H1 (cell line): Measurements from ENCODE around the gene NDEL1. TPM values are rescaled to one million over a fixed set of nuclear protein-coding genes. Genes with fewer than 3 reads are reported as not detected.
A peak's percentile ranks its signal among the peaks of the same experiment; 100 is the strongest.

ENCODE experiments used
- CTCF ChIA-PET: fragments of 300-600 bp; sonication (Branson Sonifier 250); formaldehyde crosslinking; loops from one replicate; lab custom pipeline; 2021; ENCODE audit not compliant: partially characterized antibody; lab: Charles Lee
- POLR2A ChIA-PET: fragments of 300-600 bp; sonication (Branson Sonifier 250); formaldehyde crosslinking; loops from one replicate; lab custom pipeline; 2021; ENCODE audit warnings: inconsistent platforms; ENCODE audit not compliant: partially characterized antibody; lab: Charles Lee
- DNase-seq, 2 experiments: peaks; one replicate each; pipeline versions ENCODE4 v3.0.0 to v3.0.0-alpha.2; 2010 to 2022; ENCODE audit warnings: low spot score in 2 of 2, low read depth in 1 of 2, mixed read lengths in 1 of 2
- FAIRE-seq: peaks from 2 replicates; lab custom pipeline; 2011; peaks lifted over from hg19 to GRCh38; lab: Jason Lieb, UNC
- H2AFZ ChIP-seq: 2 replicates; pipeline ENCODE4 v1.8.1; 2012; ENCODE audit warnings: low read length, inconsistent platforms
- H2AK5ac ChIP-seq: 2 replicates; pipeline ENCODE4 v1.6.1; 2013; ENCODE audit warnings: low read depth, low read length
- H2BK120ac ChIP-seq: replicated peaks from 2 replicates; pipeline ENCODE3; 2013; ENCODE audit warnings: low read depth, low read length, inconsistent platforms
- H2BK12ac ChIP-seq: 2 replicates; pipeline ENCODE4 v1.6.1; 2013; ENCODE audit warnings: low read depth, low read length
- H2BK15ac ChIP-seq: 2 replicates; pipeline ENCODE4 v1.6.1; 2013; ENCODE audit warnings: low read length
- H2BK20ac ChIP-seq: 2 replicates; pipeline ENCODE4 v1.6.1; 2013; ENCODE audit warnings: low read length
- H2BK5ac ChIP-seq: 2 replicates; pipeline ENCODE4 v1.6.1; 2013; ENCODE audit warnings: low read depth, low read length
- H3K14ac ChIP-seq: 2 replicates; pipeline ENCODE4 v1.6.1; 2013; ENCODE audit warnings: inconsistent platforms; ENCODE audit not compliant: insufficient read length
- H3K18ac ChIP-seq: 2 replicates; pipeline ENCODE4 v1.6.1; 2013; ENCODE audit warnings: low read length; ENCODE audit errors: extremely low read depth
- H3K23ac ChIP-seq: 2 replicates; pipeline ENCODE4 v1.6.1; 2013; ENCODE audit warnings: inconsistent platforms; ENCODE audit not compliant: insufficient read length
- H3K23me2 ChIP-seq: 2 replicates; pipeline ENCODE4 v1.6.1; 2013; ENCODE audit warnings: low read depth, low read length
- H3K27ac ChIP-seq: 2 replicates; pipeline ENCODE4 v1.6.1; 2011; ENCODE audit warnings: low read depth, low read length, inconsistent platforms
- H3K27me3 ChIP-seq, 4 experiments: replicated peaks in 1 of 4; 1 replicate in 1 of 4; 2 replicates in 3 of 4; pipeline versions ENCODE4 v1.6.1 to v1.8.1; 2011 to 2013; ENCODE audit warnings: low read length in 3 of 4, mild to moderate bottlenecking in 3 of 4, inconsistent platforms in 2 of 4, mixed read lengths in 2 of 4, moderate library complexity in 1 of 4; ENCODE audit not compliant: control insufficient read depth in 3 of 4, insufficient read depth in 3 of 4; ENCODE audit errors: extremely low read depth in 1 of 4
- H3K36me3 ChIP-seq, 4 experiments: 2 replicates each; pipeline versions ENCODE4 v1.6.1 to v1.8.1; 2011 to 2013; ENCODE audit warnings: mild to moderate bottlenecking in 4 of 4, low read length in 3 of 4, moderate library complexity in 2 of 4, control low read depth in 1 of 4, inconsistent platforms in 1 of 4; ENCODE audit not compliant: insufficient read depth in 4 of 4, control insufficient read depth in 2 of 4
- H3K4ac ChIP-seq: replicated peaks from 2 replicates; pipeline ENCODE3; 2013; ENCODE audit warnings: low read length, low read depth, mixed read lengths, inconsistent platforms; ENCODE audit not compliant: insufficient read length
- H3K4me1 ChIP-seq, 4 experiments: replicated peaks in 1 of 4; 1 replicate in 1 of 4; 2 replicates in 3 of 4; pipeline versions ENCODE4 v1.6.1 to v1.8.1; 2011 to 2013; ENCODE audit warnings: low read length in 3 of 4, inconsistent platforms in 2 of 4, mixed read lengths in 1 of 4; ENCODE audit not compliant: insufficient read depth in 4 of 4, control insufficient read depth in 3 of 4
- H3K4me2 ChIP-seq, 2 experiments: 2 replicates each; pipeline versions ENCODE4 v1.6.1 to v1.8.1; 2011 to 2013; ENCODE audit warnings: low read depth in 2 of 2, low read length in 2 of 2, control low read depth in 1 of 2, inconsistent platforms in 1 of 2, mild to moderate bottlenecking in 1 of 2; ENCODE audit not compliant: insufficient read depth in 1 of 2
- H3K4me3 ChIP-seq, 4 experiments: fragments of 200-600, 300-600 bp in 1 of 4; sonication (generic), shearing (Covaris generic), sonication (Bioruptor Twin) in 1 of 4; 2 replicates each; pipeline versions ENCODE4 v1.5.1 to v1.8.1; 2011 to 2016; ENCODE audit warnings: low read length in 4 of 4, low read depth in 3 of 4, control low read depth in 2 of 4, inconsistent platforms in 2 of 4, mild to moderate bottlenecking in 2 of 4, mixed read lengths in 1 of 4, moderate library complexity in 1 of 4; ENCODE audit not compliant: insufficient read depth in 2 of 4; ENCODE audit errors: extremely low read depth in 1 of 4
- H3K56ac ChIP-seq: replicated peaks from 2 replicates; pipeline ENCODE3; 2013; ENCODE audit warnings: low read depth, mild to moderate bottlenecking, mixed read lengths, low read length, inconsistent platforms; ENCODE audit not compliant: insufficient read length
- H3K79me1 ChIP-seq: 2 replicates; pipeline ENCODE4 v1.6.1; 2013; ENCODE audit warnings: low read depth, low read length, control low read depth
- H3K79me2 ChIP-seq, 2 experiments: 2 replicates each; pipeline versions ENCODE4 v1.6.1 to v1.8.1; 2012 to 2013; ENCODE audit warnings: low read length in 2 of 2, mild to moderate bottlenecking in 2 of 2, inconsistent platforms in 1 of 2; ENCODE audit not compliant: insufficient read depth in 2 of 2, control insufficient read depth in 1 of 2
- H3K9ac ChIP-seq, 4 experiments: replicated peaks in 1 of 4; 1 replicate in 1 of 4; 2 replicates in 3 of 4; pipeline versions ENCODE4 v1.6.1 to v1.8.1; 2011 to 2013; ENCODE audit warnings: low read depth in 3 of 4, low read length in 3 of 4, control low read depth in 2 of 4, mild to moderate bottlenecking in 2 of 4, moderate library complexity in 2 of 4, inconsistent platforms in 1 of 4; ENCODE audit errors: extremely low read depth in 1 of 4
- H3K9me3 ChIP-seq, 2 experiments: 2 replicates each; pipeline versions ENCODE4 v1.6.1 to v1.8.1; 2012 to 2013; ENCODE audit warnings: mild to moderate bottlenecking in 2 of 2, moderate library complexity in 2 of 2, control low read depth in 1 of 2, inconsistent platforms in 1 of 2, low read depth in 1 of 2, low read length in 1 of 2, mixed read lengths in 1 of 2; ENCODE audit not compliant: insufficient read depth in 2 of 2
- H4K20me1 ChIP-seq, 2 experiments: replicated peaks in 1 of 2; 2 replicates each; pipeline versions ENCODE3 to v1.8.1; 2011 to 2013; ENCODE audit warnings: inconsistent platforms in 2 of 2, low read length in 2 of 2, mild to moderate bottlenecking in 1 of 2; ENCODE audit not compliant: insufficient read depth in 2 of 2, control insufficient read depth in 1 of 2
- H4K5ac ChIP-seq: 2 replicates; pipeline ENCODE4 v1.6.1; 2013; ENCODE audit warnings: low read length, low read depth, mixed read lengths, inconsistent platforms; ENCODE audit not compliant: insufficient read length
- H4K8ac ChIP-seq: 2 replicates; pipeline ENCODE4 v1.8.0; 2013; ENCODE audit warnings: mild to moderate bottlenecking, moderate library complexity, low read length, inconsistent platforms; ENCODE audit not compliant: insufficient read depth; ENCODE audit errors: extremely low read depth
- H4K91ac ChIP-seq: replicated peaks from 2 replicates; pipeline ENCODE3; 2013; ENCODE audit warnings: low read length, mixed read lengths, inconsistent platforms; ENCODE audit not compliant: insufficient read length
- BACH1 ChIP-seq: IDR thresholded peaks from 2 replicates; pipeline ENCODE4 v1.6.1; 2012; ENCODE audit warnings: low read length, improper control_type of control experiment
- MAFK ChIP-seq: IDR thresholded peaks from 2 replicates; pipeline ENCODE4 v1.6.1; 2012; ENCODE audit warnings: low read depth, mild to moderate bottlenecking, improper control_type of control experiment, low read length
- RAD21 ChIP-seq, 2 experiments: IDR thresholded peaks in 1 of 2; conservative IDR thresholded peaks in 1 of 2; 2 replicates each; pipeline ENCODE4 v1.6.1; 2011; ENCODE audit warnings: low read depth in 2 of 2, low read length in 2 of 2, improper control_type of control experiment in 1 of 2, inconsistent platforms in 1 of 2, mild to moderate bottlenecking in 1 of 2, moderate library complexity in 1 of 2
- WGBS, 2 experiments: shearing (Covaris generic) in 1 of 2; methylation state at CpG; one replicate each; pipeline versions ENCODE4 v1.1.6 to v1.1.7; 2013 to 2015; ENCODE audit warnings: low lambda C conversion rate in 2 of 2, mixed read lengths in 2 of 2, inconsistent platforms in 1 of 2, low coverage in 1 of 2, missing lambda C conversion rate in 1 of 2; ENCODE audit not compliant: insufficient replicate concordance in 2 of 2, insufficient coverage in 1 of 2, insufficient read length in 1 of 2; ENCODE audit errors: extremely low coverage in 1 of 2, missing lambda C conversion rate in 1 of 2; 5-methylcytosine and 5-hydroxymethylcytosine counted together
- polyA plus RNA-seq, 7 experiments: library from polyadenylated mRNA; depleted of rRNA in 3 of 7; stranded (reverse) in 5 of 7; unstranded in 2 of 7; fragments of >200 nt in 5 of 7; fragments of 200-250 nt in 2 of 7; gene quantifications; 1 replicate in 5 of 7; 2 replicates in 1 of 7; 4 replicates in 1 of 7; pipeline versions ENCODE4 v1.2.1 to v1.2.3, GENCODE V29; 2011 to 2013; ENCODE audit warnings: missing spikeins in 2 of 7, mixed read lengths in 2 of 7
- total RNA-seq: library from RNA; stranded (reverse); fragmentation: NEBNext Ultra II Directional; extraction: Animal tissue kit (Norgen Biotek cat#: 25700); gene quantifications from 2 replicates; pipeline ENCODE4 v1.2.1, GENCODE V29; 2021
- TF ChIP-seq, protein P1 (sequence below): IDR thresholded peaks from 2 replicates; pipeline ENCODE4 v1.6.1; 2011; ENCODE audit warnings: low read length, improper control_type of control experiment
- TF ChIP-seq, protein P2 (sequence below): IDR thresholded peaks from 2 replicates; pipeline ENCODE4 v1.6.1; 2012; ENCODE audit warnings: inconsistent platforms

The NDEL1 gene
- total and polyA plus RNA-seq, 2 of the 8 experiments (the other 6 are each of a cell fraction or from before 2014, with no cell fraction given): 31.1 to 32.9 TPM

DNA sequence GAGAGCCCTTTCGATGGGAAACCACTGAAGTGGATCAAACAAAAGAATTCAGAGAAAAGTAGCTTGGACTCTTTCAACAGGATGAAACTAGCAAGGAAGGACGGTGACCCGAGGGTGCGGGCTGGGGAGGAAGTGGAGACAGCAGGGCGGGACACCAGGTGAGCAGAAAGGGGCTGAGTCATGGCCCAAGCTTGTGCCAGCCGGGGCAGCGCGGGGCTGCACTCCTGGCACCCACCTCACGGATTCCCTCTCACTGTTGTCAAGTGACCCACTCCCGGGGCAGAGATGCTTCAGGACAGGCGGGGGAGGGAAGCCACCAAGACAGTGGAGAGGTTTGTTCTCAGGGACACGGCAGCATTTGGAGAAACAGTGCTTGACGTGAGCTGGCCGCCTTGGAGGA, 27.3 kb upstream of the NDEL1 start:
- no peak overlapping the region for H3K4ac ChIP-seq
- peak overlapping the region; percentile 72; the same call in 1 of the 2 replicates for H2BK20ac ChIP-seq
- WGBS, 2 experiments: 80% methylated on average over 14 of the region's 14 CpGs; no CpG with 5 or more reads in 1 of the 2 experiments
- H3K23ac ChIP-seq: no peak overlapping the region
- no peaks in the 10 kb centered on the region for H3K27me3 ChIP-seq
- no peaks in the 10 kb centered on the region for H3K23me2 ChIP-seq
- peak overlapping the region; percentile 72; the same call in 1 of the 2 replicates for H2BK12ac ChIP-seq
- peak overlapping the region; percentile 10 for H3K14ac ChIP-seq
- H3K9ac ChIP-seq: no peak overlapping the region
- peak overlapping the region; percentile 10 for H3K56ac ChIP-seq
- H3K79me2 ChIP-seq: no peaks in the 10 kb centered on the region
- H3K4me2 ChIP-seq: no peak overlapping the region
- H2BK120ac ChIP-seq: no peak overlapping the region
- no peak for DNase-seq
- H3K79me1 ChIP-seq: no peaks in the 10 kb centered on the region
- H2AFZ ChIP-seq: peak overlapping the region; percentile 85; the same call in 1 of the 2 replicates
- peak overlapping the region; percentile 24; the same call in 1 of the 2 replicates for H2BK5ac ChIP-seq
- H4K8ac ChIP-seq: no peak overlapping the region
- no peaks in the 10 kb centered on the region for H3K36me3 ChIP-seq
- H3K18ac ChIP-seq: peak overlapping the region; percentile 48
- peak overlapping the region; percentile 85 for H4K91ac ChIP-seq
- H3K27ac ChIP-seq: no peak overlapping the region
- H4K20me1 ChIP-seq: no peaks in the 10 kb centered on the region
- H2BK15ac ChIP-seq: no peak overlapping the region
- H4K5ac ChIP-seq: no peak overlapping the region
- H2AK5ac ChIP-seq: no peak overlapping the region
- ChIA-PET CTCF (interaction anchor here (0.6 to 3.5 kb wide), 7 partner anchors 11 to 1146 kb away, joined by 3 to 21 read pairs (median 3); no protein-coding TSS in a partner anchor), POLR2A (interaction anchor here (0.6 to 2.8 kb wide), 5 partner anchors 18 to 30 kb away, joined by 3 to 21 read pairs (median 3); partner anchors contain the start of gene RPL26)
- H3K4me3 ChIP-seq: no peak overlapping the region
- FAIRE-seq: no peak
- H3K9me3 ChIP-seq: no peaks in the 10 kb centered on the region
- TF ChIP-seq, protein P1, sequence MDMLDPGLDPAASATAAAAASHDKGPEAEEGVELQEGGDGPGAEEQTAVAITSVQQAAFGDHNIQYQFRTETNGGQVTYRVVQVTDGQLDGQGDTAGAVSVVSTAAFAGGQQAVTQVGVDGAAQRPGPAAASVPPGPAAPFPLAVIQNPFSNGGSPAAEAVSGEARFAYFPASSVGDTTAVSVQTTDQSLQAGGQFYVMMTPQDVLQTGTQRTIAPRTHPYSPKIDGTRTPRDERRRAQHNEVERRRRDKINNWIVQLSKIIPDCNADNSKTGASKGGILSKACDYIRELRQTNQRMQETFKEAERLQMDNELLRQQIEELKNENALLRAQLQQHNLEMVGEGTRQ: no peak
- TF ChIP-seq, protein P2, sequence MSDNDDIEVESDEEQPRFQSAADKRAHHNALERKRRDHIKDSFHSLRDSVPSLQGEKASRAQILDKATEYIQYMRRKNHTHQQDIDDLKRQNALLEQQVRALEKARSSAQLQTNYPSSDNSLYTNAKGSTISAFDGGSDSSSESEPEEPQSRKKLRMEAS: 0 out of 2 replicates have a peak, but pooled peaks have one; percentile 20
- peak; percentile 50; the same call in 1 of the 2 replicates for TF ChIP-seq MAFK
- TF ChIP-seq BACH1: peak; percentile 72
- no peak for TF ChIP-seq RAD21 (IDR thresholded peaks at IDR 0.05 in 1 of 2, conservative IDR thresholded peaks at IDR 0.05 in 1 of 2; ENCODE audit: low read depth in 2 of 2, low read length in 2 of 2)
- peaks cover 0 to 10% (median 4%) of the 10 kb centered on the region in 4 experiments; a peak in 6 of 7 replicates for H3K4me1 ChIP-seq
